Hepatocyte (in vitro differentiated cells): ENCODE measurements around the gene ZNF790. TPM values are rescaled to one million over a fixed set of nuclear protein-coding genes. Genes with fewer than 3 reads are reported as not detected.
A peak's percentile ranks its signal among the peaks of the same experiment; 100 is the strongest.

Experiments used
- DNase-seq: peaks from one replicate; pipeline ENCODE4 v3.0.0-alpha.2; 2016; ENCODE audit warnings: low spot score
- H2AFZ ChIP-seq: fragments of 200-600 bp; sonication (generic); 2 replicates; pipeline ENCODE4 v1.6.0; 2016; ENCODE audit warnings: antibody characterized with exemption, mild to moderate bottlenecking
- H3K27ac ChIP-seq: fragments of 200-600 bp; sonication (generic); 2 replicates; pipeline ENCODE4 v1.5.1; 2016; ENCODE audit warnings: mild to moderate bottlenecking
- H3K27me3 ChIP-seq: fragments of 200-600 bp; sonication (generic); 2 replicates; pipeline ENCODE4 v1.6.1; 2016
- H3K36me3 ChIP-seq: fragments of 200-600 bp; sonication (generic); replicated peaks from 2 replicates; pipeline ENCODE4 v1.5.1; 2016; ENCODE audit warnings: low read depth; ENCODE audit not compliant: insufficient read depth
- H3K4me1 ChIP-seq: fragments of 200-600 bp; sonication (generic); 2 replicates; pipeline ENCODE4 v1.5.1; 2016; ENCODE audit warnings: mild to moderate bottlenecking, moderate library complexity; ENCODE audit not compliant: insufficient read depth
- H3K4me2 ChIP-seq: fragments of 200-600 bp; sonication (generic); 2 replicates; pipeline ENCODE4 v1.6.0; 2016
- H3K4me3 ChIP-seq: fragments of 200-600 bp; sonication (generic); 2 replicates; pipeline ENCODE4 v1.5.1; 2016; ENCODE audit warnings: mild to moderate bottlenecking
- H3K79me2 ChIP-seq: fragments of 200-600 bp; sonication (generic); 2 replicates; pipeline ENCODE4 v1.6.0; 2017; ENCODE audit warnings: mild to moderate bottlenecking
- H3K9me2 ChIP-seq: fragments of 200-600 bp; sonication (generic); replicated peaks from 2 replicates; pipeline ENCODE4 v1.6.0; 2017; ENCODE audit warnings: mild to moderate bottlenecking; ENCODE audit not compliant: insufficient read depth
- H3K9me3 ChIP-seq: fragments of 200-600 bp; sonication (generic); 2 replicates; pipeline ENCODE4 v1.5.1; 2016; ENCODE audit warnings: low read depth, mild to moderate bottlenecking
- H4K20me1 ChIP-seq: fragments of 200-600 bp; sonication (generic); 2 replicates; pipeline ENCODE4 v1.6.0; 2016; ENCODE audit warnings: mild to moderate bottlenecking; ENCODE audit not compliant: insufficient read depth, poor library complexity, severe bottlenecking
- EZH2 ChIP-seq: fragments of 200-600 bp; sonication (generic); IDR thresholded peaks from 2 replicates; pipeline ENCODE4 v1.6.1; 2016; ENCODE audit warnings: antibody characterized with exemption, mild to moderate bottlenecking, borderline replicate concordance
- EZH2phosphoT487 ChIP-seq: fragments of 200-600 bp; sonication (generic); IDR thresholded peaks from one replicate; pipeline ENCODE4 v1.6.1; 2018; ENCODE audit warnings: antibody characterized with exemption, mild to moderate bottlenecking, low read depth, moderate library complexity; ENCODE audit not compliant: unreplicated experiment, severe bottlenecking
- WGBS: methylation state at CpG from one replicate; pipeline ENCODE4 v1.1.6; 2016; ENCODE audit warnings: low lambda C conversion rate; ENCODE audit errors: missing lambda C conversion rate; 5-methylcytosine and 5-hydroxymethylcytosine counted together
- polyA plus RNA-seq: library from polyadenylated mRNA; unstranded; fragments of >200 nt; fragmentation: Nextera tagmentation; extraction: Ambion mirVana; gene quantifications from 2 replicates; pipeline ENCODE4 v1.2.1, GENCODE V29; 2016
- small RNA-seq: library from RNA; depleted of rRNA; stranded (forward); fragments of <200 nt; gene quantifications from one replicate; pipeline ENCODE3, GENCODE V24; 2014
- total RNA-seq: library from RNA; depleted of rRNA; stranded (reverse); fragments of >200 nt; gene quantifications from 2 replicates; pipeline ENCODE4 v1.2.3, GENCODE V29; 2014
- TF ChIP-seq, protein P1 (sequence below): fragments of 200-600 bp; sonication (generic); IDR thresholded peaks from 2 replicates; pipeline ENCODE4 v1.5.1; 2016; ENCODE audit warnings: antibody characterized with exemption, mild to moderate bottlenecking; ENCODE audit not compliant: poor library complexity

ZNF790 gene
- total and polyA plus RNA-seq, 2 experiments from 2014 or later = 2.4 to 13.8 TPM

DNA sequence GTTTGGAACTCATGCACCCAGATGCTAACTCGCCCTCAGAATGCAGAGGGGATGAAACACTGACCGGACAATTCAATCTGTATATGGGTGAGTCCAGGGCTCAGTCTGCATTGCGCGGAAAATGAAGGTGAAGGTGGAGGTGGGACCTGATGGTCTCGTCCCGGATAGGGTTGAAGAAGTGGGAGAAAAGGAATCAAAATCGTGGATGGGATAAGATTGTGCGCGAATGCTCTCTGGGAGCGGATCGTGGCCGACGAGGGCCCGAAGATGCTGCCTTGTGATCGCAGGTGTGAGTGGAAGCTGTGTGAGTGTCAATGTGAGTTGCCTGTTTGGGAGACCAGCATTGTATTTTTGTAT is 65.0 kb downstream of the ZNF790 start:
- H3K79me2 ChIP-seq = peaks cover 27% of the 10 kb centered on the region
- H3K36me3 ChIP-seq = no peaks in the 10 kb centered on the region
- no peak for TF ChIP-seq EZH2
- TF ChIP-seq, protein P1, sequence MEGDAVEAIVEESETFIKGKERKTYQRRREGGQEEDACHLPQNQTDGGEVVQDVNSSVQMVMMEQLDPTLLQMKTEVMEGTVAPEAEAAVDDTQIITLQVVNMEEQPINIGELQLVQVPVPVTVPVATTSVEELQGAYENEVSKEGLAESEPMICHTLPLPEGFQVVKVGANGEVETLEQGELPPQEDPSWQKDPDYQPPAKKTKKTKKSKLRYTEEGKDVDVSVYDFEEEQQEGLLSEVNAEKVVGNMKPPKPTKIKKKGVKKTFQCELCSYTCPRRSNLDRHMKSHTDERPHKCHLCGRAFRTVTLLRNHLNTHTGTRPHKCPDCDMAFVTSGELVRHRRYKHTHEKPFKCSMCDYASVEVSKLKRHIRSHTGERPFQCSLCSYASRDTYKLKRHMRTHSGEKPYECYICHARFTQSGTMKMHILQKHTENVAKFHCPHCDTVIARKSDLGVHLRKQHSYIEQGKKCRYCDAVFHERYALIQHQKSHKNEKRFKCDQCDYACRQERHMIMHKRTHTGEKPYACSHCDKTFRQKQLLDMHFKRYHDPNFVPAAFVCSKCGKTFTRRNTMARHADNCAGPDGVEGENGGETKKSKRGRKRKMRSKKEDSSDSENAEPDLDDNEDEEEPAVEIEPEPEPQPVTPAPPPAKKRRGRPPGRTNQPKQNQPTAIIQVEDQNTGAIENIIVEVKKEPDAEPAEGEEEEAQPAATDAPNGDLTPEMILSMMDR = no peak
- no peak for TF ChIP-seq EZH2phosphoT487
- H3K9me2 ChIP-seq = no peaks in the 10 kb centered on the region
- H3K9me3 ChIP-seq = no peaks in the 10 kb centered on the region
- no peak overlapping the region for H3K27ac ChIP-seq
- peak overlapping the region; percentile 74 for H3K4me2 ChIP-seq
- H2AFZ ChIP-seq = peak overlapping the region; percentile 70
- DNase-seq = no peak
- no peaks in the 10 kb centered on the region for H3K27me3 ChIP-seq
- H3K4me1 ChIP-seq = no peaks in the 10 kb centered on the region
- H3K4me3 ChIP-seq = peak overlapping the region; percentile 74
- WGBS = 27% methylated on average over 15 of the region's 15 CpGs
- H4K20me1 ChIP-seq = no peaks in the 10 kb centered on the region

- no peaks in the 10 kb centered on the region for H3K27me3 ChIP-seq
- H3K27ac ChIP-seq = peak within 1 kb of the TSS; percentile 85
- WGBS = 2% methylated on average over 57 of the region's 57 CpGs
- no peaks in the 10 kb centered on the region for H4K20me1 ChIP-seq
- H3K4me3 ChIP-seq = peak within 1 kb of the TSS; percentile 74
- no peaks in the 10 kb centered on the region for H3K9me3 ChIP-seq
- H3K9me2 ChIP-seq = no peaks in the 10 kb centered on the region
- H3K36me3 ChIP-seq = no peaks in the 10 kb centered on the region
- H3K79me2 ChIP-seq = peaks cover 33% of the 10 kb centered on the region
- H3K4me2 ChIP-seq = peak within 1 kb of the TSS; percentile 74
- no peaks in the 10 kb centered on the region for H3K4me1 ChIP-seq
- peak within 1 kb of the TSS; percentile 70 for H2AFZ ChIP-seq
- TF ChIP-seq, protein P1 = no peak
- TF ChIP-seq EZH2phosphoT487 (no peak), EZH2 (no peak)
- DNase-seq = peak; percentile 96
Observed at GRCh38 chr19:36772311-36773222, 65.6 kb downstream of the ZNF790 start, which contains the start of gene ZNF850. TSS of gene ZNF850 (minus strand) at chr19:36772807. CDS start at chr19:36762606, 10,201 bp downstream.

DNA sequence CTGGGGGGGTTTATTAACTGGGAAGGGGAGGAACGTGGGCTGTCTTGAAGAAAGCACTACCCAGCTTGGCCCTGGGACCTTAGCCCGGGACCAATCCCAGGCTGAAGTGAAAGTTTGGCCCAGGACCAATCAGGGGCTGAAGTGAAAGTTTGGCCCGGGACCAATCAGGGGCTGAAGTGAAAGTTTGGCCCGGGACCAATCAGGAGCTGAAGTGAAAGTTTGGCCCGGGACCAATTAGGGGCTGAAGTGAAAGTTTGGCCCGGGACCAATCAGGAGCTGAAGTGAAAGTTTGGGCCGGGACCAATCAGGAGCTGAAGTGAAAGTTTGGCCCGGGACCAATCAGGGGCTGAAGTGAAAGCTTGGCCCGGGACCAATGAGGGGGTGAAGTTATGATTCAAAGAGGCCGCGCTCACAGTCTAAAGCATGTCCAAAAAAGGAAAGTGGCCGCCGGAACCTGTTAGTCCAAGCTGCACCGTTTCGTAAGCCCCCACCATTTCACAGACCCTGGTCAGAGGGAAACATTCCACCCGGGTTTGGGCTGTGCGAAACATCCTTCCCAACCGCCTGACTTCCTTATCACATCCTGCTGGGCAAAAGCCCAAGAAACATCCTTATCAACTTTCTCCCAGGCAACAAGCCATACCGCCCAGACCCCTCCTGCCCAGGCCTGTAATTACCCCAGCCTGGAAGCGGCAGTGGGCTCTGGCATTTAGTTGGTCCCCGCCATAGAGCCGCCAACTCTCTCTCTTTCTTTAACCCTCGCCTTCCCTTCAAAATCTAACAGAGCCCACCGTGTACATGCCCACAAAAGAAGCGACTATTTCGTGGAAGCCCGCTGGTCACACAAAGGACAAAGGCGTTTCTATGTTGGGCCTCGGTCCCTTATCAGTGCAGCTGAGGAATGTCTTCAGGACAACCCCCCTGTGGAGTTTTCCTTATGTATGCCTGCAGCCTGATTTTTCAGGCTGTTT is 66.6 kb downstream of the ZNF790 start:
- peaks cover 43% of the 10 kb centered on the region for H3K79me2 ChIP-seq

More for the DNA sequence above, 66.6 kb downstream of the ZNF790 start:
- Histone ChIP-seq H2AFZ (peak overlapping the region; percentile 70), H3K9me2 (no peaks in the 10 kb centered on the region), H3K4me3 (peak overlapping the region; percentile 74), H3K36me3 (peaks cover under 1% of the 10 kb centered on the region), H3K27ac (peak overlapping the region; percentile 85), H4K20me1 (no peaks in the 10 kb centered on the region), H3K27me3 (no peaks in the 10 kb centered on the region), H3K4me2 (peak overlapping the region; percentile 74), H3K9me3 (peaks cover 1% of the 10 kb centered on the region), H3K4me1 (no peaks in the 10 kb centered on the region)
- 24% methylated on average over 29 of the region's 29 CpGs for WGBS
- TF ChIP-seq EZH2 (no peak), EZH2phosphoT487 (no peak)
- TF ChIP-seq, protein P1 = no peak
- DNase-seq = peak; percentile 82

Small RNA genes within 50 kb of the gene (small RNA-seq; reads per million reads assigned to genes)
- gene RF00019 = not detected

Other genes starting within 250 kb of the ZNF790 start
- 6.2 and 10.3 TPM in 2 replicates for gene ZNF382, start 233.1 kb downstream of the ZNF790 start, total RNA-seq
- gene ZNF382, start 233.1 kb downstream of the ZNF790 start, polyA plus RNA-seq = 2.4 and 4.7 TPM in 2 replicates
- 8.9 and 16.7 TPM in 2 replicates for gene ZNF461, start 171.6 kb downstream of the ZNF790 start, total RNA-seq
- 3.2 and 4.6 TPM in 2 replicates for gene ZNF461, start 171.6 kb downstream of the ZNF790 start, polyA plus RNA-seq
- gene ZNF567, start 150.8 kb downstream of the ZNF790 start, total RNA-seq = 4.0 and 8.1 TPM in 2 replicates
- gene ZNF567, start 150.8 kb downstream of the ZNF790 start, polyA plus RNA-seq = 4.4 and 9.5 TPM in 2 replicates
- gene ZNF850, start 65.6 kb downstream of the ZNF790 start, total RNA-seq = 3.3 and 7.6 TPM in 2 replicates
- 0.64 and 1.1 TPM in 2 replicates for gene ZNF850, start 65.6 kb downstream of the ZNF790 start, polyA plus RNA-seq
- 4.8 and 7.9 TPM in 2 replicates for gene ZNF345, start 12.5 kb upstream of the ZNF790 start, total RNA-seq
- gene ZNF345, start 12.5 kb upstream of the ZNF790 start, polyA plus RNA-seq = 5.8 and 6.0 TPM in 2 replicates
- 2.0 TPM in 2 replicates for gene ZNF829, start 77.9 kb upstream of the ZNF790 start, total RNA-seq
- 0.83 and 1.6 TPM in 2 replicates for gene ZNF829, start 77.9 kb upstream of the ZNF790 start, polyA plus RNA-seq
- gene ZNF568, start 77.9 kb upstream of the ZNF790 start, total RNA-seq = 3.9 and 8.9 TPM in 2 replicates
- gene ZNF568, start 77.9 kb upstream of the ZNF790 start, polyA plus RNA-seq = 2.5 and 4.4 TPM in 2 replicates
- gene ZNF420, start 240.0 kb upstream of the ZNF790 start, total RNA-seq = 12.9 and 14.8 TPM in 2 replicates
- gene ZNF420, start 240.0 kb upstream of the ZNF790 start, polyA plus RNA-seq = 4.9 and 6.0 TPM in 2 replicates